ENCODE data around the gene LRPPRC. TPM values are rescaled to one million over a fixed set of nuclear protein-coding genes. Genes with fewer than 3 reads are reported as not detected.

LRPPRC gene
- total RNA-seq, 1 experiment from 2014 or later = 253 TPM

GRCh38 chr2:43906448-43907109 lies 89.2 kb downstream of the LRPPRC start:
- peaks cover 56% of the 10 kb centered on the region for H3K36me3 Mint-ChIP-seq
- peak overlapping the region; percentile 33; the same call in 1 of the 2 replicates for H3K27ac Mint-ChIP-seq
- no peak for DNase-seq (ENCODE audit: low spot score)
- POLR2A ChIA-PET = no interaction called here
- H3K27me3 Mint-ChIP-seq (ENCODE audit: low read depth) = no peaks in the 10 kb centered on the region
- no peak for ATAC-seq
- H3K4me1 Mint-ChIP-seq = no peaks in the 10 kb centered on the region
- H3K9me3 Mint-ChIP-seq = no peaks in the 10 kb centered on the region
- H3K4me3 Mint-ChIP-seq = no peak overlapping the region
- TF ChIP-seq GABPB1 (CRISPR knock-in tag; IDR thresholded peaks at IDR 0.05) = no peak
- TF ChIP-seq HMGA2 (CRISPR knock-in tag; IDR thresholded peaks at IDR 0.05) = no peak
- no peak for TF ChIP-seq ZNF138 (CRISPR knock-in tag; conservative IDR thresholded peaks at IDR 0.05)
- CTCF ChIA-PET = no interaction called here

GRCh38 chr2:43905871-43906270 lies 89.9 kb downstream of the LRPPRC start:
- ChIA-PET CTCF (no interaction called here), POLR2A (no interaction called here)
- no peak overlapping the region; the same call in 1 of the 2 replicates for H3K27ac Mint-ChIP-seq
- ATAC-seq (no peak), DNase-seq (ENCODE audit: low spot score) (no peak)
- no peaks in the 10 kb centered on the region for H3K9me3 Mint-ChIP-seq
- no peaks in the 10 kb centered on the region for H3K4me1 Mint-ChIP-seq
- no peak overlapping the region for H3K4me3 Mint-ChIP-seq
- TF ChIP-seq ESRRA (CRISPR knock-in tag; IDR thresholded peaks at IDR 0.05; ENCODE audit: borderline replicate concordance) (no peak), RELA (CRISPR knock-in tag; IDR thresholded peaks at IDR 0.05; ENCODE audit: borderline replicate concordance) (no peak), IRF2 (CRISPR knock-in tag; IDR thresholded peaks at IDR 0.05; ENCODE audit: borderline replicate concordance, low read depth) (no peak), E2F1 (CRISPR knock-in tag; IDR thresholded peaks at IDR 0.05) (no peak)
- TF ChIP-seq, protein P1, sequence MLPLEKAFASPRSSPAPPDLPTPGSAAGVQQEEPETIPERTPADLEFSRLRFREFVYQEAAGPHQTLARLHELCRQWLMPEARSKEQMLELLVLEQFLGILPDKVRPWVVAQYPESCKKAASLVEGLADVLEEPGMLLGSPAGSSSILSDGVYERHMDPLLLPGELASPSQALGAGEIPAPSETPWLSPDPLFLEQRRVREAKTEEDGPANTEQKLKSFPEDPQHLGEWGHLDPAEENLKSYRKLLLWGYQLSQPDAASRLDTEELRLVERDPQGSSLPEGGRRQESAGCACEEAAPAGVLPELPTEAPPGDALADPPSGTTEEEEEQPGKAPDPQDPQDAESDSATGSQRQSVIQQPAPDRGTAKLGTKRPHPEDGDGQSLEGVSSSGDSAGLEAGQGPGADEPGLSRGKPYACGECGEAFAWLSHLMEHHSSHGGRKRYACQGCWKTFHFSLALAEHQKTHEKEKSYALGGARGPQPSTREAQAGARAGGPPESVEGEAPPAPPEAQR (CRISPR knock-in tag; IDR thresholded peaks at IDR 0.05) = no peak
- H3K36me3 Mint-ChIP-seq = peaks cover 58% of the 10 kb centered on the region
- H3K27me3 Mint-ChIP-seq (ENCODE audit: low read depth) = no peaks in the 10 kb centered on the region

GRCh38 chr2:43905371-43905803 lies 90.4 kb downstream of the LRPPRC start:
- no peaks in the 10 kb centered on the region for H3K9me3 Mint-ChIP-seq
- TF ChIP-seq TEAD4 (CRISPR knock-in tag; IDR thresholded peaks at IDR 0.05) (no peak), FOXK1 (CRISPR knock-in tag; IDR thresholded peaks at IDR 0.05) (no peak), AFF4 (CRISPR knock-in tag; IDR thresholded peaks at IDR 0.05; ENCODE audit: borderline replicate concordance) (no peak), ELF4 (CRISPR knock-in tag; IDR thresholded peaks at IDR 0.05; ENCODE audit: low read depth) (no peak), TP53 (CRISPR knock-in tag; IDR thresholded peaks at IDR 0.05) (no peak), CDX4 (CRISPR knock-in tag; IDR thresholded peaks at IDR 0.05; ENCODE audit: borderline replicate concordance) (no peak)
- TF ChIP-seq, protein P2, sequence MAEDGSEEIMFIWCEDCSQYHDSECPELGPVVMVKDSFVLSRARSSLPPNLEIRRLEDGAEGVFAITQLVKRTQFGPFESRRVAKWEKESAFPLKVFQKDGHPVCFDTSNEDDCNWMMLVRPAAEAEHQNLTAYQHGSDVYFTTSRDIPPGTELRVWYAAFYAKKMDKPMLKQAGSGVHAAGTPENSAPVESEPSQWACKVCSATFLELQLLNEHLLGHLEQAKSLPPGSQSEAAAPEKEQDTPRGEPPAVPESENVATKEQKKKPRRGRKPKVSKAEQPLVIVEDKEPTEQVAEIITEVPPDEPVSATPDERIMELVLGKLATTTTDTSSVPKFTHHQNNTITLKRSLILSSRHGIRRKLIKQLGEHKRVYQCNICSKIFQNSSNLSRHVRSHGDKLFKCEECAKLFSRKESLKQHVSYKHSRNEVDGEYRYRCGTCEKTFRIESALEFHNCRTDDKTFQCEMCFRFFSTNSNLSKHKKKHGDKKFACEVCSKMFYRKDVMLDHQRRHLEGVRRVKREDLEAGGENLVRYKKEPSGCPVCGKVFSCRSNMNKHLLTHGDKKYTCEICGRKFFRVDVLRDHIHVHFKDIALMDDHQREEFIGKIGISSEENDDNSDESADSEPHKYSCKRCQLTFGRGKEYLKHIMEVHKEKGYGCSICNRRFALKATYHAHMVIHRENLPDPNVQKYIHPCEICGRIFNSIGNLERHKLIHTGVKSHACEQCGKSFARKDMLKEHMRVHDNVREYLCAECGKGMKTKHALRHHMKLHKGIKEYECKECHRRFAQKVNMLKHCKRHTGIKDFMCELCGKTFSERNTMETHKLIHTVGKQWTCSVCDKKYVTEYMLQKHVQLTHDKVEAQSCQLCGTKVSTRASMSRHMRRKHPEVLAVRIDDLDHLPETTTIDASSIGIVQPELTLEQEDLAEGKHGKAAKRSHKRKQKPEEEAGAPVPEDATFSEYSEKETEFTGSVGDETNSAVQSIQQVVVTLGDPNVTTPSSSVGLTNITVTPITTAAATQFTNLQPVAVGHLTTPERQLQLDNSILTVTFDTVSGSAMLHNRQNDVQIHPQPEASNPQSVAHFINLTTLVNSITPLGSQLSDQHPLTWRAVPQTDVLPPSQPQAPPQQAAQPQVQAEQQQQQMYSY (CRISPR knock-in tag; IDR thresholded peaks at IDR 0.05) = no peak
- TF ChIP-seq, protein P3, sequence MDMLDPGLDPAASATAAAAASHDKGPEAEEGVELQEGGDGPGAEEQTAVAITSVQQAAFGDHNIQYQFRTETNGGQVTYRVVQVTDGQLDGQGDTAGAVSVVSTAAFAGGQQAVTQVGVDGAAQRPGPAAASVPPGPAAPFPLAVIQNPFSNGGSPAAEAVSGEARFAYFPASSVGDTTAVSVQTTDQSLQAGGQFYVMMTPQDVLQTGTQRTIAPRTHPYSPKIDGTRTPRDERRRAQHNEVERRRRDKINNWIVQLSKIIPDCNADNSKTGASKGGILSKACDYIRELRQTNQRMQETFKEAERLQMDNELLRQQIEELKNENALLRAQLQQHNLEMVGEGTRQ (CRISPR knock-in tag; IDR thresholded peaks at IDR 0.05) = no peak
- TF ChIP-seq, protein P4, sequence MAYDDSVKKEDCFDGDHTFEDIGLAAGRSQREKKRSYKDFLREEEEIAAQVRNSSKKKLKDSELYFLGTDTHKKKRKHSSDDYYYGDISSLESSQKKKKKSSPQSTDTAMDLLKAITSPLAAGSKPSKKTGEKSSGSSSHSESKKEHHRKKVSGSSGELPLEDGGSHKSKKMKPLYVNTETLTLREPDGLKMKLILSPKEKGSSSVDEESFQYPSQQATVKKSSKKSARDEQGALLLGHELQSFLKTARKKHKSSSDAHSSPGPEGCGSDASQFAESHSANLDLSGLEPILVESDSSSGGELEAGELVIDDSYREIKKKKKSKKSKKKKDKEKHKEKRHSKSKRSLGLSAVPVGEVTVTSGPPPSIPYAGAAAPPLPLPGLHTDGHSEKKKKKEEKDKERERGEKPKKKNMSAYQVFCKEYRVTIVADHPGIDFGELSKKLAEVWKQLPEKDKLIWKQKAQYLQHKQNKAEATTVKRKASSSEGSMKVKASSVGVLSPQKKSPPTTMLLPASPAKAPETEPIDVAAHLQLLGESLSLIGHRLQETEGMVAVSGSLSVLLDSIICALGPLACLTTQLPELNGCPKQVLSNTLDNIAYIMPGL (CRISPR knock-in tag; IDR thresholded peaks at IDR 0.05) = no peak
- DNase-seq (ENCODE audit: low spot score) (no peak), ATAC-seq (no peak)
- CTCF ChIA-PET = no interaction called here
- H3K27ac Mint-ChIP-seq = no peak overlapping the region
- H3K4me3 Mint-ChIP-seq = no peak overlapping the region
- H3K36me3 Mint-ChIP-seq = peaks cover 62% of the 10 kb centered on the region
- no peaks in the 10 kb centered on the region for H3K4me1 Mint-ChIP-seq
- H3K27me3 Mint-ChIP-seq (ENCODE audit: low read depth) = no peaks in the 10 kb centered on the region
- POLR2A ChIA-PET = no interaction called here
